ENCODE measurements around the gene NPAS3. TPM values are rescaled to one million over a fixed set of nuclear protein-coding genes. Genes with fewer than 3 reads are reported as not detected.

NPAS3 gene
- total RNA-seq, 2 experiments from 2014 or later: not detected

DNA sequence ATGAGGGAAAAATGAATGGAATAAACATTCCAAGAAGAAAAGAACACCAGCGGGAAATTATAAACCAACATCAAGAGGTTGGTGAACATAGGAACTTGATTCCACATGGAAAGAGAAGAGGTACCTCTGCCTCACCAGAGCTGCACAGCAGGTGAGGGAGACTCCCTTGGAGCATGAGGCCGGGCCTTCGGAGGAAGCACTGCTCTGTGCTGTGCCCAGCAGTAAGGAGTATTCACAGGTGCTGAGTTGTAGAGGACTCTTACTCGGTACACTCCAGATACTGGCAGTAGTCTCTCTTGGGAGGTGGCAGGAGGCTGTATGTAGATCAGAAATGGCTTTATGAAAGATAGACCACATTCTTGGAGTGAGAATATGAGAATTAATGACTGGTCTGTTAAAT is 76.0 kb downstream of the NPAS3 start:
- POLR2A ChIA-PET: no interaction called here
- TF ChIP-seq, protein P1, sequence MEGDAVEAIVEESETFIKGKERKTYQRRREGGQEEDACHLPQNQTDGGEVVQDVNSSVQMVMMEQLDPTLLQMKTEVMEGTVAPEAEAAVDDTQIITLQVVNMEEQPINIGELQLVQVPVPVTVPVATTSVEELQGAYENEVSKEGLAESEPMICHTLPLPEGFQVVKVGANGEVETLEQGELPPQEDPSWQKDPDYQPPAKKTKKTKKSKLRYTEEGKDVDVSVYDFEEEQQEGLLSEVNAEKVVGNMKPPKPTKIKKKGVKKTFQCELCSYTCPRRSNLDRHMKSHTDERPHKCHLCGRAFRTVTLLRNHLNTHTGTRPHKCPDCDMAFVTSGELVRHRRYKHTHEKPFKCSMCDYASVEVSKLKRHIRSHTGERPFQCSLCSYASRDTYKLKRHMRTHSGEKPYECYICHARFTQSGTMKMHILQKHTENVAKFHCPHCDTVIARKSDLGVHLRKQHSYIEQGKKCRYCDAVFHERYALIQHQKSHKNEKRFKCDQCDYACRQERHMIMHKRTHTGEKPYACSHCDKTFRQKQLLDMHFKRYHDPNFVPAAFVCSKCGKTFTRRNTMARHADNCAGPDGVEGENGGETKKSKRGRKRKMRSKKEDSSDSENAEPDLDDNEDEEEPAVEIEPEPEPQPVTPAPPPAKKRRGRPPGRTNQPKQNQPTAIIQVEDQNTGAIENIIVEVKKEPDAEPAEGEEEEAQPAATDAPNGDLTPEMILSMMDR (IDR thresholded peaks at IDR 0.05): no peak

GRCh38 chr14:33016613-33017012 is 77.9 kb downstream of the NPAS3 start:
- intact Hi-C loops (cut with micrococcal nuclease): no loop called here
- H3K4me3 Mint-ChIP-seq: no peak overlapping the region
- H3K36me3 Mint-ChIP-seq (ENCODE audit: low read depth): no peaks in the 10 kb centered on the region
- no peak overlapping the region for H3K27ac Mint-ChIP-seq
- ATAC-seq (no peak), DNase-seq (no peak)
- TF ChIP-seq, protein P1 (IDR thresholded peaks at IDR 0.05): no peak
- CTCF ChIA-PET: no interaction called here
- no peaks in the 10 kb centered on the region for H3K27me3 Mint-ChIP-seq
- POLR2A ChIA-PET: no interaction called here
- H3K9me3 Mint-ChIP-seq: peaks cover 2% of the 10 kb centered on the region
- no peaks in the 10 kb centered on the region for H3K4me1 Mint-ChIP-seq (ENCODE audit: low read depth)

More for the DNA sequence above, 76.0 kb downstream of the NPAS3 start:
- Mint-ChIP-seq H3K9me3 (no peaks in the 10 kb centered on the region), H3K4me1 (ENCODE audit: low read depth) (no peaks in the 10 kb centered on the region), H3K4me3 (no peak overlapping the region), H3K36me3 (ENCODE audit: low read depth) (no peaks in the 10 kb centered on the region), H3K27me3 (no peaks in the 10 kb centered on the region), H3K27ac (no peak overlapping the region)
- ATAC-seq (no peak), DNase-seq (no peak)
- CTCF ChIA-PET: no interaction called here
- intact Hi-C loops (cut with micrococcal nuclease): no loop called here

GRCh38 chr14:33017016-33017415 is 78.3 kb downstream of the NPAS3 start:
- DNase-seq (no peak), ATAC-seq (no peak)
- Mint-ChIP-seq H3K4me3 (no peak overlapping the region), H3K9me3 (peaks cover 2% of the 10 kb centered on the region), H3K36me3 (ENCODE audit: low read depth) (no peaks in the 10 kb centered on the region), H3K27me3 (no peaks in the 10 kb centered on the region), H3K27ac (no peak overlapping the region), H3K4me1 (ENCODE audit: low read depth) (no peaks in the 10 kb centered on the region)
- CTCF ChIA-PET: no interaction called here
- intact Hi-C loops (cut with micrococcal nuclease): no loop called here
- POLR2A ChIA-PET: no interaction called here
- TF ChIP-seq, protein P1 (IDR thresholded peaks at IDR 0.05): no peak

DNA sequence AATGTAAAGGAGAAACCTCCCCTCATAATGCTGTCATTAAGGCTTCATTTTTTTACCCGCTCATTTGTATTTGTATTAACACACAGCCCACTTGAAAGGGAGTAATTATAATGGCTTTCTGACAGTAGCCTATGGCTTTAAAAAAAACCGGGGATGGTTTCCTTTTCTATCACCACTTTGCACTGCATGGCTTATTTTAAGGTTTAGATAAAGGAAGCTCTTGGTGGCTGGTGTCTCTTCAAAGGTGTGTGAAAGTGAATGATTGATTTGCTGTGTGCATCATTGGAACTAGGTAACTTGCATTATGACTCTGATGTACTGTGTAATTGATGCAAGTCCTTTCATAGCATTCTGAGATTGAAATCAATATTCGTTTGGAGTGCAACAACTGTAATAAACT is 80.7 kb downstream of the NPAS3 start:
- intact Hi-C loops (cut with micrococcal nuclease): no loop called here
- Mint-ChIP-seq H3K27ac (no peak overlapping the region), H3K27me3 (no peaks in the 10 kb centered on the region), H3K4me1 (ENCODE audit: low read depth) (no peaks in the 10 kb centered on the region), H3K36me3 (ENCODE audit: low read depth) (no peaks in the 10 kb centered on the region), H3K9me3 (peaks cover 2% of the 10 kb centered on the region), H3K4me3 (no peak overlapping the region)
- DNase-seq (no peak), ATAC-seq (no peak)
- CTCF ChIA-PET: no interaction called here
- POLR2A ChIA-PET: no interaction called here
- TF ChIP-seq, protein P1 (IDR thresholded peaks at IDR 0.05): no peak

- intact Hi-C loops (cut with micrococcal nuclease): no loop called here
- ATAC-seq: no peak
- H3K9me3 Mint-ChIP-seq: peaks cover 5% of the 10 kb centered on the region
- no peaks in the 10 kb centered on the region for H3K4me1 Mint-ChIP-seq (ENCODE audit: low read depth)
- ChIA-PET CTCF (no interaction called here), POLR2A (no interaction called here)
- H3K27ac Mint-ChIP-seq: no peak overlapping the region
- H3K27me3 Mint-ChIP-seq: no peaks in the 10 kb centered on the region
- no peaks in the 10 kb centered on the region for H3K36me3 Mint-ChIP-seq (ENCODE audit: low read depth)
- no peak overlapping the region for H3K4me3 Mint-ChIP-seq
- TF ChIP-seq, protein P1 (IDR thresholded peaks at IDR 0.05): no peak
- no peak for DNase-seq
These were observed 88.3 kb downstream of the NPAS3 start for GRCh38 chr14:33026850-33027430.

Measured in activated CD8-positive, alpha-beta T cell treated with anti-CD3 and anti-CD28 coated beads for 36 hours (primary cell).